GM12874 (cell line): ENCODE measurements around the gene ECHS1.

ENCODE experiments used
- CTCF ChIP-seq: IDR thresholded peaks from 2 replicates; pipeline ENCODE4 v1.5.1; 2011; ENCODE audit warnings: low read depth, mild to moderate bottlenecking, control low read depth, low read length, moderate library complexity; ENCODE audit not compliant: insufficient read depth

Gene ECHS1

GRCh38 chr10:133388236-133388972 is 15.2 kb upstream of the ECHS1 start:
- TF ChIP-seq CTCF: no peak

GRCh38 chr10:133385214-133385613 is 12.1 kb upstream of the ECHS1 start:
- no peak for TF ChIP-seq CTCF

DNA sequence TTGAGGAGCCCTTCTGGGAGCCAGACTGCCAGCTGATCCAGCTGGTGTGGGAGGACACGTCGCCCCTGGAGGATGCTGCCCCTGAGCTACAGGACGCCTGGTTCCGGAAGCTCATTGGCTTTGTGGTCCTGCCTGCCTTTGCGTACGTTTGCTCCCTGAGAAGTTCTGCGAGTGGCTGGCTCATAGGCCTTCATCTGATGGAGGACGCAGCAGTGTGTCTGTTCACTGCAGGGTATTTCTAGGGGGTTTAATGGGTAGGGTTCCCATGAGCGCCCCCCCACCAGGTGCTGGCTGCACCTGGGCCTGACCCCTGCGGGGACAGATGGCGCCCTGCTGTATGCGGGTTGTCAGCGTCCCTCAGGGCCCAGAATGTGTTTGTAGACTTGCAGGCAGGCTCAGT is 10.9 kb upstream of the ECHS1 start:
- no peak for TF ChIP-seq CTCF

GRCh38 chr10:133383551-133383950 is 10.4 kb upstream of the ECHS1 start:
- no peak for TF ChIP-seq CTCF

- TF ChIP-seq CTCF: no peak
Observed at GRCh38 chr10:133381036-133381435, 7.9 kb upstream of the ECHS1 start.

DNA sequence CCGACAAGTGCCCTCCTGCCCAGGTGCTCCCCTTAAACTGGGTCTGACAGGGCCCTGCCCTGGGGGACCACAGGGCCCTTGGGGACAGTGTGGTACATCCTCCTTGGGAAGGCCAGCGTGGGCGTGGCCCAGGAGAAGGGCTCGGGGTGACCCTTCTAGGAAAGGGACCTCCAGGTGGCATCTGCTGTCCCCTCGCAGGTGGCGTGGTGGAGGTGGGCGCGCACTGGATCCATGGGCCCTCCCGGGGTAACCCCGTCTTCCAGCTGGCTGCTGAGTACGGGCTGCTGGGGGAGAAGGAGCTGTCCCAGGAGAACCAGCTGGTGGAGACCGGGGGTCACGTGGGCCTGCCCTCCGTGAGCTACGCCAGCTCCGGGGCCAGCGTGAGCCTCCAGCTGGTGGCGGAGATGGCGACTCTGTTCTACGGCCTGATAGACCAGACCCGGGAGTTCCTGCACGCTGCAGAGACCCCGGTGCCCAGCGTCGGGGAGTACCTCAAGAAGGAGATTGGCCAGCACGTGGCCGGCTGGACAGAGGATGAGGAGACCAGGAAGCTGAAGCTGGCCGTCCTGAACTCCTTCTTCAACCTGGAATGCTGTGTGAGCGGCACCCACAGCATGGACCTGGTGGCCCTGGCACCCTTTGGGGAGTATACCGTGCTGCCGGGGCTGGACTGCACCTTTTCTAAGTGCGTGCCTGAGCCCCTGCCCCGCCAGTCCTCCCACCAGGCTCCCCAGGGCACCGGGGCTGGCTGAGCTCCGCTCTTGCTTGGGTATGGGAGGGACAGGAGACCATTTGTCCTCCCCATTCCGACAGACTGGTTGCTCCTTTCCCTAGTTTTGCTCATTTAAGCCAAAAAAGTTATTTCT is 6.9 kb upstream of the ECHS1 start:
- no peak for TF ChIP-seq CTCF

DNA sequence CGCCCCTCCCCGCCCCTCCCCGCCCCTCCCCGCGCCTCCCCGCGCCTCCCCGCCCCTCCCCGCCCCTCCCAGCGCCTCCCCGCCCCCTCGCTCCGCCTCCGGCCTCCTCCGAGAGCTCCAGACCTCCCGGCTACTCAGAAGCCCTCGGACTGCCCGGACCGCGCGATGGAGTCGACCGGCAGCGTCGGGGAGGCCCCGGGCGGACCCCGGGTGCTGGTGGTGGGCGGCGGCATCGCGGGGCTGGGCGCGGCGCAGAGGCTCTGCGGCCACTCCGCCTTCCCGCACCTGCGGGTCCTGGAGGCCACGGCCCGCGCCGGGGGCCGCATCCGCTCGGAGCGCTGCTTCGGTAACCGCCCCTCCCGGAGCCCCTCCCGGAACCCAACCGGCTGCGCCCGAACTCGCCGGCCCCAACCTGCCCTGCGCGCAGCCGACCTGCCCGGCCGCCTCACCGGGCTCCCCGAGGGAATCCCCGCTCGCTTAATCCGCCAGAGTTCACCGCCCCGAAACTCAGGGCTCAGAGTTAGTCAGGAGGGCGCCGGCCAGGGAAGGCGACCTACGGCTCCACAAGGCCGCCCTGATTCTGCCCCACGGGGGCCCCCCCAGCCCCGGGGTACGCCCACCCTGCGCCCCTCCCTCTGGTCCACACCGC is 6.1 kb upstream of the ECHS1 start, which contains the start of gene PAOX:
PAOX (plus strand) TSS at position 111 of the 649 bp plus-strand sequence; CDS start at position 166, 55 bp downstream.
- TF ChIP-seq CTCF: no peak
